Trophoblast cell (in vitro differentiated cells and primary cell): ENCODE measurements around the gene RAMACL.

Experiments used
- DNase-seq, 2 donors: peaks; one replicate each; pipeline ENCODE4 v3.0.0-alpha.2; 2016
- H2AFZ ChIP-seq: 2 replicates; pipeline ENCODE4 v1.6.1; 2013; ENCODE audit warnings: low read length, moderate library complexity, mild to moderate bottlenecking; ENCODE audit not compliant: insufficient read depth, poor library complexity
- H2AK5ac ChIP-seq: 2 replicates; pipeline ENCODE4 v1.6.1; 2013; ENCODE audit warnings: mild to moderate bottlenecking, low read length
- H2BK120ac ChIP-seq: 2 replicates; pipeline ENCODE4 v1.6.1; 2013; ENCODE audit warnings: low read length, mild to moderate bottlenecking, moderate library complexity; ENCODE audit not compliant: insufficient read depth, poor library complexity
- H2BK12ac ChIP-seq: 2 replicates; pipeline ENCODE4 v1.6.1; 2013; ENCODE audit warnings: mild to moderate bottlenecking, low read length, moderate library complexity
- H2BK5ac ChIP-seq: 2 replicates; pipeline ENCODE4 v1.6.1; 2013; ENCODE audit warnings: low read length, low read depth, moderate library complexity, mild to moderate bottlenecking; ENCODE audit not compliant: poor library complexity
- H3K14ac ChIP-seq: 2 replicates; pipeline ENCODE4 v1.6.1; 2013; ENCODE audit warnings: mild to moderate bottlenecking, low read length
- H3K18ac ChIP-seq: 2 replicates; pipeline ENCODE4 v1.6.1; 2013; ENCODE audit warnings: mild to moderate bottlenecking, low read length
- H3K23ac ChIP-seq: 2 replicates; pipeline ENCODE4 v1.6.1; 2013; ENCODE audit warnings: low read length
- H3K27ac ChIP-seq: 2 replicates; pipeline ENCODE4 v1.5.1; 2013; ENCODE audit warnings: low read depth, mild to moderate bottlenecking, inconsistent platforms, low read length, moderate library complexity
- H3K27me3 ChIP-seq: 2 replicates; pipeline ENCODE4 v1.6.1; 2013; ENCODE audit warnings: inconsistent platforms, mild to moderate bottlenecking, low read length, moderate library complexity; ENCODE audit not compliant: insufficient read depth
- H3K36me3 ChIP-seq, 2 experiments: 1 replicate in 1 of 2; 2 replicates in 1 of 2; pipeline ENCODE4 v1.6.1; 2013; ENCODE audit warnings: low read length in 2 of 2, mild to moderate bottlenecking in 2 of 2, moderate library complexity in 1 of 2; ENCODE audit not compliant: insufficient read depth in 2 of 2, control insufficient read depth in 1 of 2
- H3K4ac ChIP-seq: 2 replicates; pipeline ENCODE4 v1.6.1; 2013; ENCODE audit warnings: low read depth, mild to moderate bottlenecking, low read length, moderate library complexity
- H3K4me1 ChIP-seq, 2 experiments: 1 replicate in 1 of 2; 2 replicates in 1 of 2; pipeline ENCODE4 v1.6.1; 2013; ENCODE audit warnings: low read length in 2 of 2, mild to moderate bottlenecking in 2 of 2, moderate library complexity in 1 of 2; ENCODE audit not compliant: insufficient read depth in 2 of 2, control insufficient read depth in 1 of 2
- H3K4me2 ChIP-seq: 2 replicates; pipeline ENCODE4 v1.6.1; 2013; ENCODE audit warnings: inconsistent platforms, mild to moderate bottlenecking, low read length, moderate library complexity
- H3K4me3 ChIP-seq: 2 replicates; pipeline ENCODE4 v1.5.1; 2013; ENCODE audit warnings: mild to moderate bottlenecking, low read depth, low read length, inconsistent platforms
- H3K79me1 ChIP-seq: one replicate; pipeline ENCODE4 v1.6.1; 2013; ENCODE audit warnings: low read length
- H3K79me2 ChIP-seq: 2 replicates; pipeline ENCODE4 v1.6.1; 2013; ENCODE audit warnings: low read length, mild to moderate bottlenecking; ENCODE audit not compliant: control insufficient read depth, insufficient read depth, poor library complexity
- H3K9ac ChIP-seq: 2 replicates; pipeline ENCODE4 v1.6.1; 2013; ENCODE audit warnings: mild to moderate bottlenecking, low read length
- H3K9me3 ChIP-seq: 2 replicates; pipeline ENCODE4 v1.6.1; 2013; ENCODE audit warnings: low read depth, mild to moderate bottlenecking, control low read depth, inconsistent platforms, low read length; ENCODE audit not compliant: insufficient read depth
- H4K12ac ChIP-seq: 2 replicates; pipeline ENCODE4 v1.6.1; 2013; ENCODE audit warnings: low read depth, mild to moderate bottlenecking, low read length, moderate library complexity
- H4K8ac ChIP-seq: 2 replicates; pipeline ENCODE4 v1.6.1; 2013; ENCODE audit warnings: low read depth, mild to moderate bottlenecking, low read length, moderate library complexity
- H4K91ac ChIP-seq: one replicate; pipeline ENCODE4 v1.6.1; 2013; ENCODE audit warnings: low read depth, mild to moderate bottlenecking, low read length, moderate library complexity
- WGBS: extraction: QIAGEN DNeasy Blood & Tissue Kit; methylation state at CpG from one replicate; pipeline ENCODE4 v1.1.7; 2013; ENCODE audit warnings: missing lambda C conversion rate; ENCODE audit not compliant: insufficient read length, insufficient coverage; ENCODE audit errors: extremely low coverage; 5-methylcytosine and 5-hydroxymethylcytosine counted together

RAMACL gene

GRCh38 chr6:166605752-166606151 lies 19.3 kb upstream of the RAMACL start:
- Histone ChIP-seq H3K4me1 (no peaks in the 10 kb centered on the region), H4K91ac (no peak overlapping the region), H2AK5ac (no peak overlapping the region), H3K18ac (no peak overlapping the region), H3K9me3 (peaks cover 4% of the 10 kb centered on the region), H3K27me3 (no peaks in the 10 kb centered on the region), H3K9ac (no peak overlapping the region), H3K79me2 (no peaks in the 10 kb centered on the region), H2BK120ac (no peak overlapping the region), H2BK12ac (no peak overlapping the region), H3K79me1 (no peaks in the 10 kb centered on the region), H2BK5ac (no peak overlapping the region), H3K4me3 (no peak overlapping the region), H3K14ac (no peak overlapping the region), H3K36me3 (no peaks in the 10 kb centered on the region), H3K23ac (no peak overlapping the region), H3K27ac (no peak overlapping the region), H4K12ac (no peak overlapping the region), H4K8ac (no peak overlapping the region), H2AFZ (no peak overlapping the region), H3K4me2 (no peak overlapping the region), H3K4ac (no peak overlapping the region)
- no peak for DNase-seq
- no CpG with 5 or more reads among the region's 6 CpGs for WGBS

DNA sequence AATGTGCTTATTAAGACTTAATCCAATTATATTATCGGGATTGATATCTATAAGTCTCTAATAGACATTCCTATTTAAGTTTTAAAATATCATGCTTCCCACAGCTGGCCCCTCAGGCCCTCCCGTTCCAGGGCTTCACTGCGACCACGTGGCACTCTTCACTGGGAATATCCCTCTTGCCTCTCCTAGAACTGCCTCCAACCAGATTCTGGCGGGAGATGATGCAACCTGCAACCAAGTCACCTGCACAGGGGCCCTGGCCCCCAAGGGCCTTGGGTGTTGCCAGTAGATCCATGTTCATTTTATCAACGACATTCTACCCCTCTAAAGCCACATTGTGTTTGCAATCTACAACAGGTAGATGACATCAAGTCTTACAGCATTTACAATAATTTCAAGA lies 18.4 kb upstream of the RAMACL start:
- H2AFZ ChIP-seq = no peak overlapping the region
- H3K4me1 ChIP-seq = no peaks in the 10 kb centered on the region
- no peak overlapping the region for H3K23ac ChIP-seq
- no peak overlapping the region for H3K27ac ChIP-seq
- no peak overlapping the region for H3K4me2 ChIP-seq
- no peak overlapping the region for H3K4ac ChIP-seq
- no peak overlapping the region for H2AK5ac ChIP-seq
- H4K12ac ChIP-seq = no peak overlapping the region
- no CpG with 5 or more reads among the region's 6 CpGs for WGBS
- no peak overlapping the region for H4K8ac ChIP-seq
- H2BK120ac ChIP-seq = no peak overlapping the region
- H3K36me3 ChIP-seq = no peaks in the 10 kb centered on the region
- no peaks in the 10 kb centered on the region for H3K79me1 ChIP-seq
- no peaks in the 10 kb centered on the region for H3K79me2 ChIP-seq
- peaks cover 4% of the 10 kb centered on the region for H3K9me3 ChIP-seq
- H3K14ac ChIP-seq = no peak overlapping the region
- no peak overlapping the region for H2BK5ac ChIP-seq
- no peaks in the 10 kb centered on the region for H3K27me3 ChIP-seq
- H2BK12ac ChIP-seq = no peak overlapping the region
- no peak for DNase-seq
- H4K91ac ChIP-seq = no peak overlapping the region
- no peak overlapping the region for H3K4me3 ChIP-seq
- H3K9ac ChIP-seq = no peak overlapping the region
- H3K18ac ChIP-seq = no peak overlapping the region

DNA sequence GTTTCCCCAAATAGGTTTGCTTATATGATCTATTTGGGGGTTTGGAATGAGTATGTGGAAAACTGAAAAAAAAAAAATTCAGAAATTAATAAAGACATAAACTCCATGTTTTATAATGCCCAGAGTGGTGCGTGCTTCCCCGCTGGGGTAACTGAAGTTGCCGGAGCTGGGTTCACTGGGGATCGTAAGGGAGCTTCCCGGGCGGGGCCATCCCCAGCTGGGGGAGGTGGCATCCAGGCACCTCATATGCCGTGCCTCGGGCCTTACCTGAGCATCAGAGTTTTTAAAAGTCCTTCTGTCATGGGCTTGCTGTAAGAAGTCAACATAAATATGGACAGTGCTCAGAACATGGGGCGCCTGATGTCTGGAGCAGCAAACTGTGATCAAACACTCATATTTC lies 17.9 kb upstream of the RAMACL start:
- Histone ChIP-seq H3K4me2 (no peak overlapping the region), H3K4me1 (no peaks in the 10 kb centered on the region), H3K9me3 (peaks cover 4% of the 10 kb centered on the region), H3K23ac (no peak overlapping the region), H3K4me3 (no peak overlapping the region), H3K9ac (no peak overlapping the region), H3K27ac (no peak overlapping the region), H3K4ac (no peak overlapping the region), H2AFZ (no peak overlapping the region), H4K8ac (no peak overlapping the region), H3K79me2 (no peaks in the 10 kb centered on the region), H3K36me3 (no peaks in the 10 kb centered on the region), H4K12ac (no peak overlapping the region), H3K27me3 (no peaks in the 10 kb centered on the region), H2BK5ac (no peak overlapping the region), H4K91ac (no peak overlapping the region), H3K18ac (no peak overlapping the region), H3K14ac (no peak overlapping the region), H2AK5ac (no peak overlapping the region), H3K79me1 (no peaks in the 10 kb centered on the region), H2BK12ac (no peak overlapping the region), H2BK120ac (no peak overlapping the region)
- DNase-seq = no peak
- WGBS = no CpG with 5 or more reads among the region's 9 CpGs

GRCh38 chr6:166603043-166603690 lies 16.7 kb upstream of the RAMACL start:
- H3K4me1 ChIP-seq = peaks cover 2 to 4% of the 10 kb centered on the region in 2 experiments
- peaks cover 2% of the 10 kb centered on the region for H3K79me1 ChIP-seq
- no peak overlapping the region for H3K23ac ChIP-seq
- no peak overlapping the region for H4K91ac ChIP-seq
- H3K27ac ChIP-seq = no peak overlapping the region
- no peak overlapping the region for H2BK120ac ChIP-seq
- H4K8ac ChIP-seq = no peak overlapping the region
- no peak overlapping the region for H3K9ac ChIP-seq
- H3K79me2 ChIP-seq = no peaks in the 10 kb centered on the region
- no peaks in the 10 kb centered on the region for H3K36me3 ChIP-seq
- no peak overlapping the region for H2AFZ ChIP-seq
- WGBS = no CpG with 5 or more reads among the region's 14 CpGs
- H3K4me3 ChIP-seq = no peak overlapping the region
- DNase-seq = no peak
- no peak overlapping the region for H2BK12ac ChIP-seq
- H4K12ac ChIP-seq = no peak overlapping the region
- no peak overlapping the region for H3K14ac ChIP-seq
- H2AK5ac ChIP-seq = no peak overlapping the region
- no peak overlapping the region for H3K4me2 ChIP-seq
- peaks cover 4% of the 10 kb centered on the region for H3K9me3 ChIP-seq
- no peak overlapping the region for H3K4ac ChIP-seq
- no peak overlapping the region for H3K18ac ChIP-seq
- H3K27me3 ChIP-seq = no peaks in the 10 kb centered on the region
- no peak overlapping the region for H2BK5ac ChIP-seq
